Stimulated activated CD4-positive, alpha-beta T cell treated with anti-CD3 and anti-CD28 coated beads, Interleukin-4, amount 100 ng/mL, for 4 hours (primary cell): Measurements from ENCODE around the gene GET4.
"Not testable (repeated sequence)": the region's sequence is repeated elsewhere in the genome, so short reads cannot be mapped to it uniquely, and the experiment has no call there.

Experiments
- DNase-seq, 2 experiments: peaks; one replicate each; pipeline ENCODE4 v3.0.0-alpha.2; 2020

GET4 gene

GRCh38 chr7:872685-873084 lies 3.7 kb upstream of the GET4 start:
- DNase-seq: not testable (repeated sequence)

- peak; percentile 63 to 67 for DNase-seq
Observed at GRCh38 chr7:873367-874002, 2.9 kb upstream of the GET4 start.

- DNase-seq: no peak
Observed at GRCh38 chr7:874031-874749, 2.2 kb upstream of the GET4 start.

DNA sequence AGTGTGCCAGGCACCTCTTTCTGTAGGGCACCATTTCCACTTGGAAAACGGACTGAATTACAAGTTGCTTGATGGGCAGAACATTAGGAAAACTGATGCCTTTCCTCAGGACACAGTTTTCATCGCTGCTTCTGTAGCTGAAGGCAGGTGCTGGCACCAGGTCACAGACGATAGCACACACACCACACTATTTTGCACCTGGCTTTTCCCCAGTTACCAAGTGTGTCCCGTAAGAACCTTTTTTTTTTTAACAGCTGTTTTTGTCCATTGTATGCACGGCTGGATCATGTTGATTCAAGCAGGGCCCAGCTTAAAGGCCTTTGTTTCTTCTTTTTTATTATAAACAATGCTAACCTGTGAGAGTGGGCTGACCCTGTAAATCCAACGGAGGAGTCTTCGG lies 1.3 kb upstream of the GET4 start:
- DNase-seq: no peak

DNA sequence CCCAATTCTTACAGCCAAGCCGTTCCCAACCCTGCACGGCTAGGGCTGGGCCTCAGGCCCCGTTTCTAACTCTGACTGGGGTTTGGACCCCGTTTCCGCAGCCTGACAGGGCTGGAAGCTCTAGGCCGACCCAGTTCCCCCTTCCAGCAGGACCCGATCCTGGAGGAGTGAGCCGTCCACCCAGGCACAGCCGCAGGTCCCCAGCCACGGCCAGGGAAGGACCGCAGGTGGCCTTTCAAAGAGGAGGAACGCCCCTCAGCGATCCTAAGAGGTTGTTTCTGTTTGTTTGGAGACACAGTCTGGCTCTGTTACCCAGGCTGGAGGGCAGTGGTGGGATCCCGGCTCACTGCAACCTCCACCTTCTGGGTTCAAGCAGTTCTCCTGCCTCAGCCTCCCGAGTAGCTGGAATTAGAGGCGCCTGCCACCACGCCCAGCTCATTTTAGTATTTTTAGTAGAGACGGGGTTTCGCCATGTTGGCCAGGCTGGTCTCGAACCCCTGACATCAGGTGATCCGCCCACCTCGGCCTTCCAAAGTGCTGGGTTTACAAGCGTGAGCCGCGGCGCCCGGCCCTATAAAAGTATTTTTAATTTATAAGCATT lies 778 bp upstream of the GET4 start:
- no peak for DNase-seq

GRCh38 chr7:876972-877311 lies 588 bp downstream of the GET4 start:
- no peak for DNase-seq

DNA sequence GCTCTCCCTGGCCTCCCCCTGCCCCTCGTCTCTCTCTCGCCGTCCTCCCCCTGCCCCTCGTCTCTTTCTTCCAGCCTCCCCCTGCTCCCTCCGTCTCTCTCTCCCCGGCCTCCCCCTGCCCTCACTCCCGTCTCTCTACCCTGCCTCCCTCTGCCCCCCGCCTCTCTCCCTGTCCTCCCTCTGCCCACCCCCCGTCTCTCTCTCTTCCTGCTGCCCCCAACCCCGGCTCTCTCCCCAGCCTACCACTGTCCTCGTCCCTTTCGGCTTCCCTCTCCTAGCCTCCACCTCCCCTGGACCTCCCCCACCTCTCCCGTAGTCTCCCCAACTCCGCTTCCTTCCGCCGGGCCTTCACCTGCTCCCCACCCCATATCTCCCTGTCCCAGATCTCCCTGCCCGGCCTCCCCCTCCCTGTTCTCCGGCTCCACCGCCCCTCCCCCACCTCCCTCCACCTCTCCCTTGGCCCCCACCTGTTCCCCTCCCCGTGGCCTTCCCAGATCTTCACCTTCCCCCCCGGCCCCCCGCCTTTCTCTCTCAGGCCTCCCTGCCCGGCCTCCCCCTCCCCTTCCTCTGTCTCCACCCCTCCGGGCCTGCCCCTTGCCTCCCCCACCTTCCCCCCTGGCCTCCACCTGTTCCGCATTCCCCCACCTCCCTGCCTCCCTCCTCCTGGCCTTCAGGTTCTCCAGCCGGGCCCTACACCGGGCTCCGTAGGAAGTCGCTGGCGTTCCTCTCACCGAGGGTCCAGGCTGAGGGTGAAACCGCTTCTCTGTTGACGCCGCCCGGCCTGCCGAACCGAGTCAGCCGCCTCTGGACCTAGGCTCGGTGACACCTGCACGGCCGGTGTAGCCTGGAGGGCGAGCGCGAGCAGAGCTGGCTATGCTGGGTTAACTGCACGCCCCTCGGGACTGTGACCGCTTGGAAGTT lies 1.2 kb downstream of the GET4 start:
- DNase-seq: no peak

DNA sequence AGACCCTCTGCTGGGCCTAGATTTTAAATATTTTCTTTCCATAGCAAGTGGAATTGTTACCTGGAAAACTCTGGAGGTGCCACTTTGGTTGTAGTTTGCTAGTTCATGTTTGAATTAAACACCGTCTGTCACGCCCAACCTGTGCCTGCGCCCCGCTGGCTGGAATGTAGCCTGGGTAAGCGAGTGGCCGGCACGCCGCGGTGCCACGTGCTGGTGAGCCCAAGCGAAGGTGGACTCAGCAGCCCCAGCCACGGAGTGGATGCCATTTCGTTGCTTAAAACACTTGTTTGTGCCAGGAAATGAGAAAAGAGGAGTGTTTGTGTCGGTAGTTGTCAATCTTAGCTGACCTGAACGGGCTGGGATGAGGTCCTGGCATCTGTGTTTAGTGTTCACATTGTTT lies 2.7 kb downstream of the GET4 start:
- DNase-seq: no peak

DNA sequence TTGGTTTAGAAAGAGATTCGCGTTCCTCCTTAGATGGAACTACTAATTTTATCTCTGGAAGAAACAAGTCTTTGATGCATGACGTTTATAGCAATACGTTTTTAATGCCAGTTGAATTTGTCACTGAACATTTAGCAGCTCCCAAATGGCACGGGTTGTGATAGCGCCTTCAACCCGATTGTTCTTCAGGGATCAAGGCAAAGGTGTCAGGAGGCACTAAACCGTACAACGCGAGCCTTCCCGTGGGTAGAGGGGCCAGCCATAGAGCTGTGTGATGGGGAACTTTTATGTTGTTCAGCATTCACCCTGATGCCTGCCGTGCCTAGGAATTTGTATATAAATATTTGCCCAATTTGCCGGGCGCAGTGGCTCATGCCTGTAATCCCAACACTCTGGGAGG lies 3.4 kb downstream of the GET4 start:
- no peak for DNase-seq

DNA sequence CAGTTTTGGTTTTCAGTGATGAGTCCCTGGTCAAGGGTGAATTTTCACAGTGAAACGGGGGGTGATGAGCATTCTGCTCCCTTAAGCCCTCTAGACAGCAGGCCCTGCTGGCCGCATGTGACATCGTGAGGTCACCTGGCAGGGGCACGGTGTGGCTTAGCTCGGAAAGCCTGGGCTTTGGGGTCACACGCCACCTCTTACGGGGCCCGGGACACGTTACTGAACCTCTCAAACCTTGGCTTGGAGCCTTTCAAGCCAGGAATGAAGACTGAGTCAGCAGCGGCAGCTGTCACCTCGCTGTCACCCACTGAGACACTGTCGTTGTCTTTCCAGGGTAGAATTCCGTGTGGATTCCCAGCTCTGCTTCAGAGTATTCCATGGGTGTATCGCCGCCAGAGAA lies 4.1 kb downstream of the GET4 start:
- no peak for DNase-seq

DNA sequence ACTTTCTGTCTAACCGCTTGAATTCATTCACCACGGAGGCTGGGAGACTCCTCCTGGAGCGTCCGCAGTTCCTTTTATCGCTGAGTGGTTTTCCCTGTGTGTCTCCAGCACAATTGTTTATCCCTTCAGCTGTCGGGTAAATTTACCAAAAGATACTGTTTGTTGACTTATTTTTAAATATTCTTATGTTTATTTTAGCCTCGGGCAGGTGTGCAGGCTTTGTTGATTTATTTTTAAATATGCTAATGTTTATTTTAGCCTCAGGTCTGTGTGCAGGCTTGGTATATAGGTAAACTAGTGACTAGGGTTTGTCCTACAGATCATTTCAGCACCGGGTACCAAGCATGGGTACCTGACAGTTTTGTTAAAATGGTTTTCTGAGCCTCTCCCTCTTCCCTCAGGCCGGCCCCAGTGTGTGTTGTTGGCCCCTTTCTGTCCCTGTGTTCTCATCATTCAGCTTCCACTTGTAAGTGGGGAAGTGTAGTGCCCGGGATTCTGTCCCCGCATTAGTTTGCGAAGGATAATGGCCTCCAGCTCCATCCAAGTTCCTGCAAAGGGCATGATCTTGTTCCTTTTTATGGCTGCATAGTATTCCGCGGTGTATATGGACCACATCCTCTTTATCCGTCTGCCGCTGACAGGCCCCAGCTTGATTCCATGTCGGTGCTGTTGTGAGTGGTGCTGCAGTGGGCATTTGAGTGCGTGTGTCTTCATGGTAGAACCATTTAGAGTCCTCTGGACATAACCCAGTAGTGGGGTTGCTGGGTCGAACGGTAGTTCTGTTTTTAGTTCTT lies 5.3 kb downstream of the GET4 start:
- no peak for DNase-seq

- DNase-seq: no peak
Observed at GRCh38 chr7:882336-883035, 6.1 kb downstream of the GET4 start.

GRCh38 chr7:883055-884021 lies 7.0 kb downstream of the GET4 start:
- DNase-seq: no peak

DNA sequence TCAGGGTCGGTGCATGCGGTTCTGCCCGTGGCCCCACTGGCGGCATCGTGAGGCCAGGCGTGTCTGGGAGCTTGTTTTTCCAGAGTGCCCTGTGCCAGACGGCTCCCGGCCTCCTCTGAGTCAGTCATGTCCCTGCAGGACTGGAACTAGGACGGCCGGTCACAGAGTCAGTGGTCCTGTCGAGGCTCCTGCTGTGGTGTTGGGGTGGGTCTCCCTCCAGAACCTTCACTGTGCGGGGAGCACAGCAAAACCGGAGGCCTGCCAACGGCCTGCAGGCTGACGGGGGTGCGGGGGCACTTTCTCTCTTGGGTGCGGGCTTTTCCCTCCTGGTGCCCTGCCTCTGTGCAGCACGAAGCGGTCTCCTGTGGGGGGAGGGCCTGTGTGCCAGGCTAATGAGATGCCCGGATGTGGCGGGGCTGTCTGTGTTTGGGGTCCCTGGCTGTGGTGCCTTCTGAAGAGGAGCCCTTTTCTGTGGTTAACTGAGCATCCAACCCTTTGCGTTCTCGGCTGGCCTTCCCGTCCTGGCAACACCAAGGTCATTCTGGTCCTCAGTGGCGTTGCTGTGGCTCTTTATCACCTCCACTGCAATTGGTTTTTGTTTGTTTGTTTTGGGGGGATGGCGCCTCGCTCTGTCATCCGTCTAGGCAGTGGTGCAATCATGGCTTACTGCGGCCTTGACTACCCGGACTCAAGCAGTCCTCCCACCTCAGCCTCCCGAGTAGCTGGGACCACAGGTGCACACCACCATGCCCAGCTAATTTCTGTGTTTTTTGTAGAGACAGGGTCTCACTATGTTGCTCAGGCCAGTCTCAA lies 8.0 kb downstream of the GET4 start:
- no peak for DNase-seq

DNA sequence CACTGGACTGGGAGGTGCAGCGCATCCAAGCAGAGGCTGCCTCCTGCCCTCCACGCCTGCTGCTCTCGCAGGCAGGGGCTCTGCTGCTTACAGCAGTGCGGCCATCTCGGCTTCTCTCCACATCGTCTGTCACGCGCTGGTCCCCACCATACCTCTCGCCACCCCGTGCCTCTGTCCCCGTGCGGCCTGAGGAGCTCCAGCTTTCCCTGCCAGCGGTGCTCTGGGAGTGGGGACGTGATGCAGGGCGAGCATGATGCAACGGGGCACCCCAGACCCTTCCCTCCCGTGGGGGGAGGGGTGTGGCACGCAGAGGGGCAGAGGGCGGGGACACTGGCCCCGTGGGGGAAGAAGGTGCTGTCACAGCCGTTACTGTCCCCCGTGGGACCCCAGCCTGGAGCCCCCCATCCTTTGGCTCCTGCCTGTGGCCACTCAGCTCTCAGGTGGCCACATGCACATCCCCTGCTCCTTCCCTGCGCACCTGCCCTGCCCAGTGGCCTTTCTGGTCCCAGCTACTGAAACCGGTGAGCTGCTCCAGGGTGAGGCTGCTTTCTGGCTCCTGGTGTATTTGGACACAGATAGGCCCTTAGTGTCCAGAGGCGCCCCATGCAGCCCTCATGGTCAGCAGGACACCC lies 9.0 kb downstream of the GET4 start:
- no peak for DNase-seq

DNA sequence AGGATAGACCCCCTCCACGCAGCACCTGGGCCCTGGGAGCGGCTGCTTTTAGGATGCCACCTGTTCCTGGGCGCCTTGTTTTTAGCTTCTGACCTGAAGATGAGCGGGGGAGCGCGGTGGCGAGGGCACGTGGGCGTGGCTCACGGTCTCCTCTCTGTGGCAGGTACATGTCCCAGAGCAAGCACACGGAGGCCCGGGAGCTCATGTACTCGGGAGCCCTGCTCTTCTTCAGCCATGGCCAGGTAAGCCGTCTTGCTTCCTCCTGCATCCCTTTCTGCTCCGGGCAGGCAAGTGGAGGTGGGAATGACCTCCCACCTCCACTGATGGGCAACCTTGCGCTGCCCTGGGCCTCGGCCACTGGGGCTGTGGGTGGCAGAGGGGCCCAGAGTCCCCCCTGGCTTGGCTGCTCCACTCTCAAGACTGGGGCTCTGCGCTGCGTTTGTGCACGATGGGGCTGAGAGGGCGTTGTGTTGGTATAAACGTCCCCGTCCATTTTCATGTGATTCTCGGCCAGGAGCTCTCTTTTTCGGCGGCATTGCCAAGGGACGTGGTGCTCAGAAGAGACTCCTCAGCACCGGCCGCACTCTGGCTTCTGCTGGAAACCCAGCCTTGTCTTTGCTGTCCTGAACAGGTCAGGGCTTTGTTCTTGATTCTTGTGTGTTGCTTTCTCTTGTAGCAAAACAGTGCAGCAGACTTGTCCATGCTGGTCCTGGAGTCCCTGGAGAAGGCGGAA lies 9.7 kb downstream of the GET4 start:
- DNase-seq: no peak

DNA sequence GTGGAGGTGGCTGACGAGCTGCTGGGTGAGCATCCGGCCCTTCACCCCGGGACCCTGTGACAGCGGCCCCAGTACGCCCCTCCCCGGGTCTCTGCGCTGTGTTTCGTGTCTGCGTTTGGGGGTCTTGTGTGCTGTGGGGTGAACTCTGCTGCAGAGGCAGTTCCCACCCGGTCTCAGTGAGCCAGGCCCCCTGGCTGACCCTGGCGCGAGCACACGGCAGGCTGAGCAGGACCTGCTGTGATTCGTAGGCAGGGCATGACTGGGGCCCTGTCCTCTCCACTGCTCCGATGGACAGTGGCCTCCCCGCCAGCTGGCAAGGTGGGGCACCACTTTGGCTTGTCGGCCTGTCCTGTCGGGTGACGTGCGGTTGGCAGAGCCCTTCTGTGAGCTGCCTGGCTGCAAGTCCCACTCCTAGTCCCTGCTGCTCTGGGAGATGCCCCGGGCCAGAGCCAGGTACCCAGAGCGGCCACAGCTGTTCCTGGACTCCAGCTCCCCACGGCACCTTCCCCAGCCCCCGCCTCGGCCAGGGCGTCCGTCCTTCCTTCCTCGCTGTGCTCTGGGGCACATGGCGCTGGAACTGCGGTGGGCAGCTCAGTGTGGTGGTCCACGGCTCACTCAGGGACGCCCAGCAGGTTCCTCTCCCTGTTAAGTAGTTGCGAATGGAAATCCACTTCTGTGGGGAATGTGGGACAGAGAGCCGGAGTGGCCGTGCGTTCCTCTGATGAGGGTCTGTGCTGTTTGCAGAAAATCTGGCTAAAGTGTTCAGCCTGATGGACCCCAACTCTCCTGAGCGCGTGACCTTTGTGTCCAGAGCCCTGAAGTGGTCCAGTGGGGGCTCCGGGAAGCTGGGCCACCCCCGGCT lies 10.5 kb downstream of the GET4 start:
- no peak for DNase-seq

DNA sequence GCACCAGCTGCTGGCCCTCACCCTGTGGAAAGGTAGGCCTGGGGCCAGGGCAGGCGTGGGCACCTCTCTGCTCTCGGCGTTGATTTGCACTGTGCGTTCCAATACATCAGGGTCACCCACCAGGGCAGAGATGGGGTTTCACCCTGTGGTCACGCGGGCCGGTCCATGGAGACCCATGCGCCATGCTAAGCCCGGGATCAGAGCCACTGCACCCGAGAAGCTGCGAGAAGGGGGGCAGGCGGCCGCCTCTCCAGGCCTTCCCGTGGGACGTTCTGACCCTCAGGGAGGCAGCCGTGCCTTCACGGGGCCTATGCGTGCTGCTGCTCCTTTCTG lies 11.1 kb downstream of the GET4 start:
- no peak for DNase-seq
